ENCODE results near the gene IGF2BP2.

The IGF2BP2 gene

GRCh38 chr3:185680231-185680630 is 144.6 kb downstream of the IGF2BP2 start:
- no peak for ATAC-seq
- TF ChIP-seq ZFP30 (CRISPR knock-in tag; IDR thresholded peaks at IDR 0.05) (no peak), RARB (CRISPR knock-in tag; IDR thresholded peaks at IDR 0.05) (no peak), ISL1 (CRISPR knock-in tag; IDR thresholded peaks at IDR 0.05) (no peak), ZNF8 (CRISPR knock-in tag; IDR thresholded peaks at IDR 0.05) (no peak), TOX (CRISPR knock-in tag; IDR thresholded peaks at IDR 0.05; ENCODE audit: borderline replicate concordance) (no peak), ESRRG (CRISPR knock-in tag; IDR thresholded peaks at IDR 0.05) (no peak), CSRNP3 (CRISPR knock-in tag; IDR thresholded peaks at IDR 0.05) (no peak), OSR1 (CRISPR knock-in tag; IDR thresholded peaks at IDR 0.05) (no peak), POU6F1 (CRISPR knock-in tag; IDR thresholded peaks at IDR 0.05; ENCODE audit: borderline replicate concordance, low read depth) (no peak), ZFP3 (CRISPR knock-in tag; IDR thresholded peaks at IDR 0.05) (no peak), BACH2 (CRISPR knock-in tag; IDR thresholded peaks at IDR 0.05; ENCODE audit: borderline replicate concordance) (no peak), TSHZ2 (CRISPR knock-in tag; IDR thresholded peaks at IDR 0.05) (no peak), SNAI2 (CRISPR knock-in tag; IDR thresholded peaks at IDR 0.05) (no peak), CSDC2 (CRISPR knock-in tag; IDR thresholded peaks at IDR 0.05) (no peak), PATZ1 (CRISPR knock-in tag; IDR thresholded peaks at IDR 0.05; ENCODE audit: borderline replicate concordance) (no peak), ARNTL (CRISPR knock-in tag; IDR thresholded peaks at IDR 0.05; ENCODE audit: borderline replicate concordance, low read depth) (no peak), CREB5 (CRISPR knock-in tag; IDR thresholded peaks at IDR 0.05; ENCODE audit: low read depth) (no peak), ZNF565 (CRISPR knock-in tag; conservative IDR thresholded peaks at IDR 0.05; ENCODE audit: low read depth) (no peak), PPARA (CRISPR knock-in tag; IDR thresholded peaks at IDR 0.05; ENCODE audit: borderline replicate concordance) (no peak), GLIS3 (CRISPR knock-in tag; IDR thresholded peaks at IDR 0.05) (no peak)

GRCh38 chr3:185678027-185678426 is 146.8 kb downstream of the IGF2BP2 start:
- ATAC-seq: no peak
- TF ChIP-seq ISL1 (CRISPR knock-in tag; IDR thresholded peaks at IDR 0.05) (no peak), CSDC2 (CRISPR knock-in tag; IDR thresholded peaks at IDR 0.05) (no peak), TSHZ2 (CRISPR knock-in tag; IDR thresholded peaks at IDR 0.05) (no peak), GLIS3 (CRISPR knock-in tag; IDR thresholded peaks at IDR 0.05) (no peak), PPARA (CRISPR knock-in tag; IDR thresholded peaks at IDR 0.05; ENCODE audit: borderline replicate concordance) (no peak), ZFP3 (CRISPR knock-in tag; IDR thresholded peaks at IDR 0.05) (no peak), CREB5 (CRISPR knock-in tag; IDR thresholded peaks at IDR 0.05; ENCODE audit: low read depth) (no peak), CSRNP3 (CRISPR knock-in tag; IDR thresholded peaks at IDR 0.05) (no peak), TOX (CRISPR knock-in tag; IDR thresholded peaks at IDR 0.05; ENCODE audit: borderline replicate concordance) (no peak), TCF4 (CRISPR knock-in tag; IDR thresholded peaks at IDR 0.05; ENCODE audit: borderline replicate concordance) (no peak), ZFP30 (CRISPR knock-in tag; IDR thresholded peaks at IDR 0.05) (no peak), PATZ1 (CRISPR knock-in tag; IDR thresholded peaks at IDR 0.05; ENCODE audit: borderline replicate concordance) (no peak), ARNTL (CRISPR knock-in tag; IDR thresholded peaks at IDR 0.05; ENCODE audit: borderline replicate concordance, low read depth) (no peak)

Measured in SK-N-SH treated with all-trans-retinoic acid at 6 μM for 48 hours (cell line).